Measurements from ENCODE around the gene MAP1LC3B2. TPM values are rescaled to one million over a fixed set of nuclear protein-coding genes. Genes with fewer than 3 reads are reported as not detected.

MAP1LC3B2 gene
- total and polyA plus RNA-seq, 2 of the 8 experiments (the other 6 are each of a cell fraction or from before 2014, with no cell fraction given) = 0.39 to 1.5 TPM

- H4K91ac ChIP-seq (replicated peaks; ENCODE audit: insufficient read length, low read length) = no peak overlapping the region
- no peak overlapping the region for H3K27ac ChIP-seq (ENCODE audit: low read depth, low read length)
- peaks cover 2 to 5% (median 4%) of the 10 kb centered on the region in 4 experiments for H3K4me1 ChIP-seq (replicated peaks in 1 of 4; ENCODE audit: control insufficient read depth in 3 of 4, insufficient read depth in 4 of 4, low read length in 3 of 4)
- no peak overlapping the region for H2BK15ac ChIP-seq (ENCODE audit: low read length)
- H3K9ac ChIP-seq (replicated peaks in 1 of 4; ENCODE audit: extremely low read depth in 1 of 4, low read depth in 3 of 4, low read length in 3 of 4) = no peak overlapping the region
- H3K18ac ChIP-seq (ENCODE audit: extremely low read depth, low read length) = no peak overlapping the region
- CTCF ChIA-PET (ENCODE audit: partially characterized antibody) = interaction anchor here (0.7 to 1.4 kb wide), 3 partner anchors 8 to 541 kb away, joined by 3 to 4 read pairs (median 3); no protein-coding TSS in a partner anchor
- no peak overlapping the region for H4K8ac ChIP-seq (ENCODE audit: extremely low read depth, insufficient read depth, low read length)
- H4K20me1 ChIP-seq (replicated peaks in 1 of 2; ENCODE audit: control insufficient read depth in 1 of 2, insufficient read depth in 2 of 2, low read length in 2 of 2) = no peaks in the 10 kb centered on the region
- no peaks in the 10 kb centered on the region for H3K36me3 ChIP-seq (ENCODE audit: control insufficient read depth in 2 of 4, insufficient read depth in 4 of 4, low read length in 3 of 4)
- no peak overlapping the region for H3K4me3 ChIP-seq (ENCODE audit: extremely low read depth in 1 of 4, insufficient read depth in 2 of 4, low read depth in 3 of 4, low read length in 4 of 4)
- H3K23me2 ChIP-seq (ENCODE audit: low read depth, low read length) = no peaks in the 10 kb centered on the region
- POLR2A ChIA-PET (ENCODE audit: partially characterized antibody) = no interaction called here
- H3K23ac ChIP-seq (ENCODE audit: insufficient read length) = no peak overlapping the region
- H3K79me1 ChIP-seq (ENCODE audit: low read depth, low read length) = no peaks in the 10 kb centered on the region
- H3K79me2 ChIP-seq (ENCODE audit: control insufficient read depth in 1 of 2, insufficient read depth in 2 of 2, low read length in 2 of 2) = no peaks in the 10 kb centered on the region
- H2AK5ac ChIP-seq (ENCODE audit: low read depth, low read length) = no peak overlapping the region
- H3K9me3 ChIP-seq (ENCODE audit: insufficient read depth in 2 of 2, low read depth in 1 of 2, low read length in 1 of 2) = no peaks in the 10 kb centered on the region
- H3K4ac ChIP-seq (replicated peaks; ENCODE audit: insufficient read length, low read depth, low read length) = no peak overlapping the region
- no peak overlapping the region for H2BK12ac ChIP-seq (ENCODE audit: low read depth, low read length)
- no peak overlapping the region for H3K4me2 ChIP-seq (ENCODE audit: insufficient read depth in 1 of 2, low read depth in 2 of 2, low read length in 2 of 2)
- FAIRE-seq (no peak), DNase-seq (ENCODE audit: low read depth in 1 of 2, low spot score in 2 of 2) (no peak)
- H2AFZ ChIP-seq (ENCODE audit: low read length) = no peak overlapping the region
- WGBS, 2 experiments (ENCODE audit: extremely low coverage in 1 of 2, insufficient coverage in 1 of 2, insufficient read length in 1 of 2, insufficient replicate concordance in 2 of 2, low coverage in 1 of 2, low lambda C conversion rate in 2 of 2, missing lambda C conversion rate in 1 of 2) = 86% methylated on average over 6 of the region's 6 CpGs; no CpG with 5 or more reads in 1 of the 2 experiments
- TF ChIP-seq KDM4A (IDR thresholded peaks at IDR 0.05; ENCODE audit: low read depth, low read length, severe bottlenecking) (no peak), RBBP5 (IDR thresholded peaks at IDR 0.05; ENCODE audit: borderline replicate concordance, low read depth, low read length) (no peak), CBX8 (IDR thresholded peaks at IDR 0.05; ENCODE audit: borderline replicate concordance, low read depth, low read length) (no peak), SP1 (IDR thresholded peaks at IDR 0.05; ENCODE audit: low read depth, low read length) (no peak), GTF2F1 (IDR thresholded peaks at IDR 0.05; ENCODE audit: borderline replicate concordance, low read depth, low read length) (no peak), E2F6 (IDR thresholded peaks at IDR 0.05) (no peak), KDM1A (IDR thresholded peaks at IDR 0.05; ENCODE audit: borderline replicate concordance, low read length) (no peak), EP300 (IDR thresholded peaks at IDR 0.05; ENCODE audit: borderline replicate concordance in 1 of 2, low read depth in 2 of 2, low read length in 2 of 2) (no peak), EGR1 (IDR thresholded peaks at IDR 0.05; ENCODE audit: borderline replicate concordance, low read depth, low read length) (no peak)
- no peaks in the 10 kb centered on the region for H3K27me3 ChIP-seq (replicated peaks in 1 of 4; ENCODE audit: control insufficient read depth in 3 of 4, extremely low read depth in 1 of 4, insufficient read depth in 3 of 4, low read length in 3 of 4)
- H2BK120ac ChIP-seq (replicated peaks; ENCODE audit: low read depth, low read length) = no peak overlapping the region
- H2BK5ac ChIP-seq (ENCODE audit: low read depth, low read length) = no peak overlapping the region
- no peak overlapping the region for H4K5ac ChIP-seq (ENCODE audit: insufficient read length, low read depth, low read length)
- H3K56ac ChIP-seq (replicated peaks; ENCODE audit: insufficient read length, low read depth, low read length) = no peak overlapping the region
- no peak overlapping the region for H2BK20ac ChIP-seq (ENCODE audit: low read length)
- no peak overlapping the region for H3K14ac ChIP-seq (ENCODE audit: insufficient read length)
These were observed 2.7 kb upstream of the MAP1LC3B2 start for GRCh38 chr12:116556356-116556952.

Measured in H1 (cell line).